GM12878 (cell line): ENCODE results near the gene SLC17A7. TPM values are rescaled to one million over a fixed set of nuclear protein-coding genes. Genes with fewer than 3 reads are reported as not detected.

Experiments used
- ATAC-seq: fragments of 200-7000 bp; cut with Tn5 transposase; 3 replicates; pipeline ENCODE4 v1.9.1; 2020; ENCODE audit warnings: mild to moderate bottlenecking, moderate library complexity
- BruUV-seq: library from RNA; stranded (reverse); fragments of 400-500 nt; replicated peaks from 2 replicates; lab custom pipeline; 2021; lab: Mats Ljungman, UMichigan
- CTCF ChIA-PET: fragments of 300-600 bp; sonication (Branson Sonifier 250); formaldehyde crosslinking; extraction: SDS; loops from one replicate; lab custom pipeline; 2021; ENCODE audit warnings: inconsistent platforms; lab: Yijun Ruan, JAX
- POLR2A ChIA-PET: fragments of 350-600 bp; formaldehyde crosslinking; extraction: SDS; loops from one replicate; lab custom pipeline; 2021; ENCODE audit warnings: inconsistent platforms; lab: Charles Lee
- RAD21 ChIA-PET: fragments of 300-600 bp; sonication (Branson Sonifier 250); formaldehyde crosslinking; loops from one replicate; lab custom pipeline; 2023; ENCODE audit warnings: antibody characterized with exemption; ENCODE audit not compliant: unreplicated experiment; lab: Charles Lee
- SMC1A ChIA-PET: fragments of 300-600 bp; sonication (Branson Sonifier 250); formaldehyde crosslinking; loops from one replicate; lab custom pipeline; 2023; ENCODE audit not compliant: unreplicated experiment, uncharacterized antibody; lab: Charles Lee
- DNase-seq: peaks from one replicate; pipeline ENCODE4 v3.0.0-alpha.2; 2011; ENCODE audit warnings: low read depth, low spot score
- FAIRE-seq: peaks from 3 replicates; lab custom pipeline; 2011; peaks lifted over from hg19 to GRCh38; lab: Jason Lieb, UNC
- H2AFZ ChIP-seq: 2 replicates; pipeline ENCODE4 v1.6.0; 2011; ENCODE audit warnings: low read depth, low read length, control low read depth; ENCODE audit not compliant: control insufficient read depth
- H3K27ac ChIP-seq: 2 replicates; pipeline ENCODE4 v1.5.1; 2011; ENCODE audit warnings: control low read depth; ENCODE audit not compliant: control insufficient read depth, insufficient read depth
- H3K27me3 ChIP-seq, 2 experiments: replicated peaks in 1 of 2; 2 replicates each; pipeline versions ENCODE4 v1.6.0 to v1.6.1; 2011; ENCODE audit warnings: low read length in 1 of 2; ENCODE audit not compliant: control insufficient read depth in 2 of 2, insufficient read depth in 2 of 2
- H3K36me3 ChIP-seq, 2 experiments: 2 replicates each; pipeline ENCODE4 v1.5.1; 2011; ENCODE audit warnings: low read length in 1 of 2; ENCODE audit not compliant: control insufficient read depth in 2 of 2, insufficient read depth in 2 of 2
- H3K4me1 ChIP-seq: 2 replicates; pipeline ENCODE4 v1.6.1; 2011; ENCODE audit warnings: mild to moderate bottlenecking, low read length, moderate library complexity, mixed read lengths; ENCODE audit not compliant: control insufficient read depth, insufficient read depth
- H3K4me2 ChIP-seq: 2 replicates; pipeline ENCODE4 v1.6.0; 2011; ENCODE audit warnings: control low read depth; ENCODE audit not compliant: control insufficient read depth, insufficient read depth
- H3K4me3 ChIP-seq: fragments of 200-600 bp; sonication (generic); 2 replicates; pipeline ENCODE4 v1.5.1; 2016
- H3K79me2 ChIP-seq: 2 replicates; pipeline ENCODE4 v1.6.0; 2011; ENCODE audit warnings: low read length; ENCODE audit not compliant: control insufficient read depth, insufficient read depth
- H3K9ac ChIP-seq: 2 replicates; pipeline ENCODE4 v1.8.0; 2011; ENCODE audit warnings: low read length, control low read depth, mixed read lengths; ENCODE audit not compliant: control insufficient read depth, insufficient read depth
- H3K9me3 ChIP-seq: replicated peaks from 3 replicates; pipeline ENCODE4 v1.5.1; 2011; ENCODE audit warnings: mild to moderate bottlenecking, low read length; ENCODE audit not compliant: control insufficient read depth, insufficient read depth
- H4K20me1 ChIP-seq: 2 replicates; pipeline ENCODE4 v1.6.0; 2011; ENCODE audit not compliant: control insufficient read depth, insufficient read depth
- CBFB ChIP-seq: IDR thresholded peaks from 2 replicates; pipeline ENCODE4 v1.6.1; 2016; ENCODE audit warnings: antibody characterized with exemption, low read depth
- CEBPB ChIP-seq, 2 experiments: fragments of 150-350 bp in 1 of 2; IDR thresholded peaks; 2 replicates each; pipeline ENCODE4 v1.6.1; 2012 to 2014; ENCODE audit warnings: low read depth in 2 of 2, low read length in 2 of 2, borderline replicate concordance in 1 of 2, inconsistent platforms in 1 of 2
- CHD4 ChIP-seq: fragments of 200-600 bp; sonication (generic); IDR thresholded peaks from 2 replicates; pipeline ENCODE4 v1.6.1; 2016; ENCODE audit warnings: mild to moderate bottlenecking
- CUX1 ChIP-seq: IDR thresholded peaks from 2 replicates; pipeline ENCODE4 v1.6.1; 2012; ENCODE audit warnings: improper control_type of control experiment, low read depth, low read length; ENCODE audit not compliant: insufficient replicate concordance
- GATAD2B ChIP-seq: fragments of 450-650 bp; conservative IDR thresholded peaks from 2 replicates; pipeline ENCODE4 v1.6.1; 2017; ENCODE audit warnings: low read depth, mild to moderate bottlenecking, moderate library complexity
- HSF1 ChIP-seq: fragments of 150-350 bp; IDR thresholded peaks from 2 replicates; pipeline ENCODE4 v1.6.1; 2014; ENCODE audit warnings: mild to moderate bottlenecking, low read depth, low read length
- MTA2 ChIP-seq: fragments of 450-650 bp; IDR thresholded peaks from 2 replicates; pipeline ENCODE4 v1.6.1; 2016; ENCODE audit warnings: low read depth, mild to moderate bottlenecking, moderate library complexity
- MTA3 ChIP-seq: IDR thresholded peaks from 2 replicates; pipeline ENCODE4 v1.6.1; 2012; ENCODE audit warnings: low read length, inconsistent platforms, borderline replicate concordance
- MYB ChIP-seq: fragments of 150-350 bp; IDR thresholded peaks from 2 replicates; pipeline ENCODE4 v1.6.1; 2014; ENCODE audit warnings: mild to moderate bottlenecking, low read depth, low read length, borderline replicate concordance
- NFYA ChIP-seq: IDR thresholded peaks from 2 replicates; pipeline ENCODE4 v1.6.1; 2011; ENCODE audit warnings: low read depth, mild to moderate bottlenecking, low read length, improper control_type of control experiment, borderline replicate concordance
- PML ChIP-seq: IDR thresholded peaks from 2 replicates; pipeline ENCODE4 v1.6.1; 2012; ENCODE audit warnings: low read length, inconsistent platforms
- SIN3A ChIP-seq: IDR thresholded peaks from 2 replicates; pipeline ENCODE4 v1.6.1; 2012; ENCODE audit warnings: low read depth, low read length, improper control_type of control experiment
- SMAD1 ChIP-seq: fragments of 450-650 bp; IDR thresholded peaks from 2 replicates; pipeline ENCODE4 v1.6.1; 2018; ENCODE audit warnings: mild to moderate bottlenecking, low read depth; ENCODE audit not compliant: partially characterized antibody
- ZNF622 ChIP-seq: fragments of 450-650 bp; IDR thresholded peaks from 2 replicates; pipeline ENCODE4 v1.6.1; 2017; ENCODE audit warnings: mild to moderate bottlenecking, inconsistent platforms
- WGBS: methylation state at CpG from one replicate; pipeline ENCODE4 v1.1.6; 2016; ENCODE audit warnings: low lambda C conversion rate; ENCODE audit not compliant: insufficient replicate concordance, insufficient coverage; ENCODE audit errors: missing lambda C conversion rate; 5-methylcytosine and 5-hydroxymethylcytosine counted together
- in situ Hi-C: fragments of 300-500 bp; cut with MboI; formaldehyde crosslinking; loops from 9 replicates; pipeline ENCODE4 v1.14.3; 2018; ENCODE audit warnings: mixed read lengths
- intact Hi-C: fragments of 100-400 bp; cut with micrococcal nuclease; formaldehyde crosslinking; loops from one replicate; pipeline ENCODE4 v1.14.2; 2022; ENCODE audit not compliant: unreplicated experiment
- polyA plus RNA-seq, 11 experiments: library from polyadenylated mRNA; depleted of rRNA in 4 of 11; unstranded in 6 of 11; stranded (reverse) in 5 of 11; fragments of >200 nt; fragmentation: Nextera tagmentation in 4 of 11; fragmentation: Illumina TruSeq in 1 of 11; extraction: Ambion mirVana in 4 of 11; extraction: Trizol in 1 of 11; gene quantifications; 1 replicate in 1 of 11; 2 replicates in 10 of 11; pipeline versions ENCODE4 v1.2.1 to v1.2.3, GENCODE V29; 2011 to 2016; ENCODE audit warnings: inconsistent platforms in 2 of 11, missing spikeins in 2 of 11, low read depth in 1 of 11
- total RNA-seq, 4 experiments: library from RNA; depleted of rRNA in 3 of 4; stranded (reverse); fragments of >200 nt in 3 of 4; fragmentation: Illumina TruSeq in 1 of 4; extraction: Trizol in 1 of 4; gene quantifications; 2 replicates each; pipeline versions ENCODE4 v1.2.1 to v1.2.3, GENCODE V29; 2013 to 2021

SLC17A7 gene
- total and polyA plus RNA-seq, 10 of the 15 experiments (the other 5 are each of a cell fraction or from before 2014, with no cell fraction given), result 0.03 to 0.24 (median 0.06) TPM; not detected in 6

- peak; percentile 25 for TF ChIP-seq SMAD1
Measured at GRCh38 chr19:49453757-49454240, 12.5 kb upstream of the SLC17A7 start (continued).

GRCh38 chr19:49453013-49453756 is 11.9 kb upstream of the SLC17A7 start, which contains the start of gene ALDH16A1:
ALDH16A1 (plus strand) TSS chr19:49453225; CDS start chr19:49453332, 107 bp downstream.
- RAD21 ChIA-PET, result interaction anchor here (0.8 to 9.0 kb wide), 5 partner anchors 18 to 138 kb away, joined by 3 to 90 read pairs (median 3); partner anchors contain the start of gene CD37
- H3K4me2 ChIP-seq, result peak within 1 kb of the TSS; percentile 93
- peak; percentile 99 for FAIRE-seq
- H3K4me3 ChIP-seq, result peak within 1 kb of the TSS; percentile 90
- intact Hi-C loops, result loop anchor here (5.0 kb wide), 1 partner anchor 121 kb away; no protein-coding TSS in a partner anchor
- H3K4me1 ChIP-seq, result peaks cover 19% of the 10 kb centered on the region
- POLR2A ChIA-PET, result interaction anchor here (0.6 to 6.1 kb wide), 22 partner anchors 8 to 739 kb away, joined by 3 to 81 read pairs (median 4); partner anchors contain the start of genes FLT3LG, GYS1, NOSIP and PRRG2
- peaks cover 2% of the 10 kb centered on the region in 2 experiments; a peak in 1 of 4 replicates for H3K36me3 ChIP-seq
- peak within 1 kb of the TSS; percentile 100 for H3K9ac ChIP-seq
- H3K9me3 ChIP-seq, result no peaks in the 10 kb centered on the region
- H3K27ac ChIP-seq, result peak within 1 kb of the TSS; percentile 100
- SMC1A ChIA-PET, result interaction anchor here (9.0 kb wide), 1 partner anchor 16 kb away, joined by 53 read pairs; no protein-coding TSS in a partner anchor
- H4K20me1 ChIP-seq, result no peaks in the 10 kb centered on the region; the same call in 1 of the 2 replicates
- H3K27me3 ChIP-seq, result no peaks in the 10 kb centered on the region
- peaks cover 32% of the 10 kb centered on the region for H3K79me2 ChIP-seq
- CTCF ChIA-PET, result interaction anchor here (0.6 to 5.1 kb wide), 8 partner anchors 9 to 125 kb away, joined by 3 to 46 read pairs (median 5); partner anchors contain the start of gene FLT3LG
- in situ Hi-C loops, result no loop called here
- peak; percentile 88 for DNase-seq
- no TSS peak for BruUV-seq
- ATAC-seq, result peak; percentile 91
- 2% methylated on average over 66 of the region's 66 CpGs for WGBS
- peak within 1 kb of the TSS; percentile 92 for H2AFZ ChIP-seq
- TF ChIP-seq CUX1, result no peak
- no peak for TF ChIP-seq NFYA
- no peak for TF ChIP-seq MTA2
- TF ChIP-seq SIN3A, result no peak; the same call in 1 of the 2 replicates
- no peak for TF ChIP-seq CHD4
- no peak; the same call in 1 of the 2 replicates for TF ChIP-seq CBFB
- TF ChIP-seq MTA3, result no peak
- TF ChIP-seq PML, result peak; percentile 97
- no peak for TF ChIP-seq CEBPB (IDR thresholded peaks at IDR 0.05; ENCODE audit: borderline replicate concordance in 1 of 2, low read depth in 2 of 2, low read length in 2 of 2)
- TF ChIP-seq GATAD2B, result no peak
- TF ChIP-seq MYB, result no peak
- no peak for TF ChIP-seq ZNF622
- no peak for TF ChIP-seq HSF1
